DMS53 treated with DMSO at 0.1 percent for 48 hours (cell line): ENCODE results near the gene ISLR.

Experiments
- DNase-seq: peaks from one replicate; lab custom pipeline; 2025; ENCODE audit not compliant: unreplicated experiment; lab: John Stamatoyannopoulos, UW

Gene ISLR

DNA sequence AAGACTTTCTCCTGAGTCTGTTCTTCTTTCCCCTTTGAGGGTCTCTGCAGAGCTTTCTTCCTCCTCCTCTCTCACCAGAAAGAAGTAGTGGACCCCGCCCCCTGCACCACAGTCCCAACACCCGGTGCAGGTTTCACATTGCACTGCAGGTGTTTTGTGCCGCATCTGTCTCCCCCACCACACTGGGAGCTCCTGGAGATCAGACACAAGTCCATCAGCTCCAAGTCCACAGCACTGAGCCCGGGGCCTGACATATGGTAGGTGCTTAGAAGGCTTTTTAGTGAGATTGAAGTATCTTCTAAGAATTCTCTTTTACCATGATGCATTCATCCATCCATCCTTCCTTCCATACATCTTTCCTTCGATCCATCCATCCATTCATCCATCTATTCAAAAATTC lies 19.2 kb downstream of the ISLR start:
- no peak for DNase-seq

DNA sequence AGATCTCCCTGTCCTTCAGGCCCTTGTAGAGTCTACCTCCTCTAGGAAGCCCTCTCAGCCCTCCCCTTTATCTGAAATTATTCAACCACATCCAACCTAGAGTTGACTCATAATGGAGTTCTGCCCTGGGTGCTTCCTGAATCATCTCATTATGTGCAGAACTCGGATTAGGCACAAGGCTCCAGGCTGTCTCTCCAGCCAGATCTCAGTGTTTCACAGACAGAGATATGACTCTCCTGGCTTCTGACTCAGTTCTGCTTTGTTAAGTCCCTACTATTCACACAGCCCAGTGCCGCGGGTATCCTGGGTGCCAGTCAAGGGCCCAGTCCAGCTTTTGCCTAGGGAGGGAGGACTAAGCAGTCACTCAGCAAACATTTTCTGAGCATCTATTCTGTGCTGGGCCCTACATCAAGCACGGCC lies 19.8 kb downstream of the ISLR start:
- DNase-seq = no peak

GRCh38 chr15:74193905-74194304 lies 20.4 kb downstream of the ISLR start:
- no peak for DNase-seq

DNA sequence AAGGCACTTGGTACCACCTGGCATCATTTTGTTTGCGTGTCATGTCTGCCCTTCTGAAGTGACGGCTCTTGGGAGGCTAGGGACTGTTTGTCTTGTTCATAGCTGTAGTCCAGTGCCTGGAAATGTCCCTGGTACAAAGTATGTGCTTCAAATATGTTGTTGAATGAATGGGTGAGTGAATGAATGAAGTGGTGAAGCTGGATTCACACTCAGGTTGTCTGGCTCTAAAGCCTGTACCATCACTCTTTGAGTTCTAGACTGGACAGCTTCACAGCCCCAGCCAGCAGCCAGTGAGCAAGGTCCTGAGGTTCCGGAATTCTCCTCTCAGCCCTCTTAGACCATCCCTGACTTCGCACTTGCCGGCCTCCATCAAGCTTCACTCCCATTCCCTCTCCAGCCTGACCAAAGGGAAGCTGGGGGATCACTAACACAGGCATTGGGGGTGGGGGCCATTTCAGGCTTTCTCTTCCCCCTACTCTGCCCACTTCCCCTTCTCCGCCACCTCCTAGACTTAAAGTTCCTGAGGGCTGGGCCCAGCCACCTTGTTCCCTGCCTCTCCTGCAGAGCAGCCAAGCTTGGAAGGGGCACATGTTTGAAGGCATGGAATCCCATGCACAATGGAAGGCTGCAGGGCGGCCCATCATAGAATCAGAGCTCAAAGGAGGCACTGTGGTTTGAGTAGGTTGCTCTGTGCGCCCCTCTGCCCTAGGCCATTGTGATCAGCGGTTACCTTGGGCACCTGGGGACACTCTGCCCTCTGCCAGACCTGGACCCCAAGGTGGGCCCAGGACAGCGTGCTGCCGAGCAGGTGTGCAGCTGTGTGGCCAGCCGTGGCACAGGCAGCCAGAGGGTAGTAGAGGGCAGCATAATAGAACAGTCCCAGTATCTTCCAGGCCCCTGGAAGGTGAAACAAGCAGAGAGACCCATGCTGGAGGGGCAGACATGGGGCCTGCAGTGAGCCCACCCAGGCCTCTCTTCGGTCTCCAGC lies 21.4 kb downstream of the ISLR start:
- DNase-seq = no peak

DNA sequence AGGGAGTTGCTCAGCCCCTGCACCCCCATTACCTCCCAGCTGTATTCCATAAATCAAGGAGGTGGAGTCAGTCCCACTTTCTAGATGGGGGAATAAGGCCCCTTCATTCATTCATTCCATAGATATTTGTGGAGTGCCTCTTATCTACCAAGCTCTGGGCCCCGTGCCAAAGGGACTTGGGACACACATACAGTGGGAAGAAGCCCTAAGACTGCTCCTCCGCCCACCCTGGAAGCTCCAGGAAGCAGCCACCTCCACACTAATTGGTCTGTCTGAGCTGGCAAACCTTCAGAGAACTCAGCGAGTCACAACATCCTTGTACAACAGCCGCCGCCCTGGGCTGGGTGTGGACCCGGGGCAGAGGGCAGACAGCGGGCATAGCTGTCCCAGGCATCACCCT lies 22.7 kb downstream of the ISLR start:
- no peak for DNase-seq

- no peak for DNase-seq
These were observed 23.9 kb downstream of the ISLR start for GRCh38 chr15:74197176-74197965.

DNA sequence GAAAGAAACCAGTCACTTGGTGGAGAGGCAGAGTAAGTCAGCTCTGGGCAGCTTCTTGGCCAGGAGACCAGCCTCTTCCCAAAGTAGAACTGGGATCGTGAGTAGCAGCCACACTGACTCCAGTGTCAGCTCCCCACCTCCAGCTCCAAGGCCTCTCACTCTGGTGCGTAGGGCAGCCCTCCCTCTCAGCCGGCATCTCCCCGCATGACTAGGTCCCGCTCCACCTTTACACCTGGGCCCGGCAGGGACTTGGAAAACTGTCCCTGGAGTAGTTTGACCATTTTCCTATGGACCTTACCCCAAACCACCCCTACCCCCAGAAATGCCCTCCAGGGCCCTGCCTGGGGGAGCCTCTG lies 25.8 kb downstream of the ISLR start:
- no peak for DNase-seq

DNA sequence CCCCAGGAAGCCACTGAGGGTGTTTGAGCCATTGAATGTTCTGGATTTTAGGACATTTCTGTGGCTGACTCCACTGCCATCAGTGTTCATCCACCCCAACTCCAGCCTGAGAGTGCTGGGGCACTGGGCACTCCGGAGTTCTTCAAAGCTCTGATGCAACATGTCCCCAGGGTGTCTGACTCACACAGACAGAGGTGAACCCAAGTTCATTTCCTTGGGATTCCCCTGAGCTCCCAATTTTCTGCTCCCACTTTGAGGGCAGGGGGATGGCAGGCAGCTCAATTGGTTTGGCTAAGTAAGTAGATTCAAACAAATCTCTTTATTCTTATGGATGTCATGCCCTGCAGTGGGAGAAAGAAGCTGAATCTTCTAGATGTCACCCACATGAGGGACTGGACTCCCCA lies 26.9 kb downstream of the ISLR start:
- DNase-seq = no peak

DNA sequence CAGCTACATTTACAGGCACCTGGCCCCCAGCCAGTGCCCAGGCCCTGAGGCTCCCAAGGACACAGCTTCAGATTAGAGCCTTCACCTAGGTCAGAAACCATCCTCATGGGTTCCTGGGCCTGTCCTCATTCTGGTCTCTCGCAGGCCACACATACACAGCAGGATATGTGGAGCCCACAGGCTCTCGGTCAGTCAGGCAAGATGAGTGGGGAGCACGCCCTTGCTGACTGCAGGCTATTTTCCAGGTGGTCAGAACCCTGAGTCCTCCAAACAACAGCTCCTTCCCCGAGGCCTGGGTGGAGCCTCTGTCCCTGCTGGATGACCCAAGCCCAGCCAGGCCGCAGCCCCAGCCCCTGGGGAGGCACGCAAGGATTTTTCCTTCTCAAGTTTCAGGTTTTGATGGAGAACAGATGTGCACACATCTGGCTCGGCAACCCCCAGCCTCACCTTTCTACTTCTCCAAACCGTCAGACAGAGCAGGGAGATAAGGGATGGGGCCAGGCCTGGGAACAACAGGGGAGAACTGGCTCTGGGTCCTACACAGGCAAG lies 27.4 kb downstream of the ISLR start:
- DNase-seq = no peak

DNA sequence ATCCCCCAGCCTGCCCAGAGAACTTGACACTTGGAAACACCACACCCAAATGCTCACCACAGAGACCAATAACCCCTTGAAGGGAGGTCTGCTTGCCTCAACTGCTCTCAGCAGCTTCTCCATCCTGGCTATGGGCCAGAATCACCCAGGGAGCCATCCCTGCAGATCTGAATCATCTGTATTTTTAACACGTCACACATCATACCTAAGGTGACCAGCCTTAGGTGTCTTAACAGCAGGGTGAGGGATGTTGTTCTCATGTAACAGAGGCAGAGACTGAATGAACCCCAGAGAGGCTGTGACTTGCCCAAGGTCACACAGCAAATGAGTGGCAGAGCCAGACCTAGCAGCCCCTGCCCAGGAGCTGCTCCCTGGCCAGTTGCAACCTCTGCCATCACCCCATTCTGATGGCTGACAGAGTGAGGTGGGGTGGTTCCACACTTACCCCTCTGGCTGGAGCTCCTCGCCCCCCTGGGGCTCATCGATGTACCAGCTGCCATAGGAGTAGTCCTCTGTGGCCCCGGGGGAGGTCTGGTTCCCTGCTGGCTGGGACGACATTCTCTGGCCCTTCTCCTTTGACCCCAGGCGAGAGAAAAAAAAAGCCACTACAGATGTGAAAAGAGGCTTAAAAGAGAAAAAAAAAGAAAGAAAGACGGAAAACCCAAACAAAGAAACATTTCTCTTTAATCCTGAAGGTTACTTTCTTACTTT lies 28.4 kb downstream of the ISLR start:
- no peak for DNase-seq

- no peak for DNase-seq
These were observed 29.2 kb downstream of the ISLR start, which contains the start of gene STRA6 for GRCh38 chr15:74202452-74203401. TSS of gene STRA6 (minus strand) at chr15:74202787. CDS start at chr15:74202267, 520 bp downstream.

DNA sequence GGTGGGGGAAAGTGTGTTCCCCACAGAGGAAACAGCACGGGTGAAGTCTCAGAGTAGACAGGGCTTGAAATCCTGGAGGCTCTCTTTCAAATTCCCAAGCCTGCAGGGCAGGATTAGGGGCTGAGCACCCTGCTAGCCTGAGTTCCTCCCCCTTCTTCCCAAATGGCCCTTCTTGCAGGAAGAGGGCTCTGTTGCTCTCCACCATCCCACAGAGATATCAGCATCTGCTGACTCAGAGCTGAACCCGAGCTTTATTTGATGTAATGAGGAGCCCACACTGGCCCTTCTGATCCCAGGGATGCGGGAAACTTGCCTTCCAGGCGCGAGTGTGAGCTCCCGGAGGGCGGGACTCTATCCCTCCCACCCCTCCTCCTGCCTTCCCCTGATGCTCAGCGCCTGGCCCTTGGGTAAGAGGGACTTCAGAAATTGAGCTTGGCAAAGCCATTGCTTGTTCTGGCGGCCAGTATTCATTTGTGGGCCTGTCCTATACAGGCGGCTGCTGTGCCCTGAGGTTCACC lies 30.5 kb downstream of the ISLR start:
- no peak for DNase-seq

DNA sequence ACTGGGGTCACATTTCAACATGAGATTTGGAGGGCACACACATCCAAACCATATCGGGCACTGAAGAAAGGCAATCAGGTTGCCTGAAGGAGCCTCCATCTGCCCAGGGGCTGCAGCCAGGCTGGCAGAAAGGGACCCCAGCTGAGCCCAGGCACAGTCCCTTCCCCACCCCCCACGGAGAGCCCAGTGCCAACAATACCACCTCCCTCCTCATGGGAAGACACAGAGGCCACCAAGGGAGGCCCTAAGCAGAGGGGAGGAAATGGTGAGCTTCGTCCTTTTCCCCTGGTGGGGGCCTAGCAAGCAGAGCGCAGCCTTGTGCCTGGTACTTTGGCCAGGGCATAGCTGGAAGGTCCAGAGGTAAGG lies 32.1 kb downstream of the ISLR start:
- DNase-seq = no peak

DNA sequence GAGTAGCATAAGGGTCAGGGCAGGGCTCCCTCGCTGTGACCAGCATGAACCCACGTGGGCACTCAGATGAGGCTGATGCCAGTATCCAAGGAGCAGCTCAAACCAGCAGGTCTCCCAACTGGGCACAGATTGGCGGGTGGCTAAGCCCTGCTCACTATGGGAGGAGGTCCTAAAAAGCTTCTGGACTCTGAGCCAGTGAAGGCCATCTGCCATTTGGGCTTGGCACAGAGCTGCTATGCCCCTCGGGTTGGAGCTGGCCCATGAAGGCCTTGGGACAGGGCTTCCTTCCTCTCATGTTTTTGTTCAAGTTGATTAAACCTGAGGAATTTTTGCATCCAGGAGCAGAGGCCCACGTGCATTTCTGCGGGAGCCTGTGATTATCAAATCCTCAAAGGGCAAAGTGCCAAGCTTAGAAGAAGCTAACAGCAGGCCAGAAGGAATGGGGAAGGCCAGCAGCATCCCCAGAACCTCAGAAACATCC lies 33.3 kb downstream of the ISLR start:
- DNase-seq = no peak

DNA sequence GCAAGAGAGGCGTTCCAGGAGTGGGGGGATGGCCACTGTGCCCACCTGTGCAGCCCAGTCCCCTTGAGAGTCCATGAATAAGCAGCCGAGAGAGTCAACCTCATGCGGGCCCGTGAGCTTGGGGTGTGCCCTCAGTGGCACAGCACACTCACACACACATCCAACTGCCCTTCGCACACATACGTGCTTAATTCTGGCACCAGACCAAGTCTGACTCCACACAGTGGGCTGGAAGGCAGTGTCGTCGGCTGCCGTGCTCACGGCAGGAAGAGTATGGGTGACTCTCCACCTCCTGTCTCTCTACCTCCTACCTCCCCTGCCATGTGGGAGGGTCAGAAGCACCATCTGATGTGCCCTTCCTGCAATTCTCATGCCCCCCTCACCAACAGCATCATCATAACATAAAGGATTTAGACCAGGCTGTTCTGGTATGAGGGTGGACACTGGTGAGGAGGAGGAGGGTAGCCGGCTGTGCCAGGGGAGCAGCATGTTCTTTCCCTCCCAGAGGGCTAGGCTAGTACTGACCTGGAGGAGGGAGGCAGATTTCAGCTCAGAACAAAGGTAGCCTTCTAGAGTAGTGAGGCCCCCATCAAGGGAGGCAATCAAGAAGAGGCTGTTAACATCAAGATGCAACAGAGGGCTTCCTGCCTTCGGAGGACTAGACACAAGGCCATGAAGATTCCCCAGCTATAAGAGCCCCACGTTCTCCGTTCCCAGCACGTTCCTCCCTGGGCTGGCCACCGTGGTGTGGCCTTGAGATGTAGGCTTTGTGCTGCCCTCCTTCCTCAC lies 34.3 kb downstream of the ISLR start:
- DNase-seq = no peak

- no peak for DNase-seq
These were observed 35.0 kb downstream of the ISLR start for GRCh38 chr15:74208496-74208895.

GRCh38 chr15:74208901-74209559 lies 35.5 kb downstream of the ISLR start:
- DNase-seq = no peak

- DNase-seq = no peak
These were observed 36.0 kb downstream of the ISLR start for GRCh38 chr15:74209560-74209958.
